Measurements from ENCODE around the gene LRTM2.

Gene LRTM2

DNA sequence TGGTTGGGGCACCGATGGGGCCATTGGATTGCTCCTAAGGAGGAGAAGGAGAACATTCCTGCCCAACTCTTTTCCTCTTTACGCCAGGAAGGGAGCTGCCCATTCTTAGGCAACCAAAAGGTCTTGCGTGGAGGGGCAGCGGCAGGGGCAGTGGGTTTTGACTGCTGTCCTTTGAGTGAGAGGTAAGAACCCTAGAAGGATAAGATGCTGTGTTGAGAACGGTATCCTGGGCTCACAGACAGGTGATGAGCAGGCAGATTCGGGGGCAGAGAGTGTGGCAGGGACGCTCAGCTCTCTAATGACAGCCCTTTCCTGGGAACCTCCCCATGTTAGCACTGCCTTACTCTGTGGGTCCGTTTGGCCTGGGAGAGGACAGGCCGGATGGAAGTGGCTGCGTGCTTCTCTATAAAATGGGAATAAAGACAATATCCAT, 13.2 kb downstream of the LRTM2 start:
- no peak overlapping the region for H3K9ac ChIP-seq (ENCODE audit: low read length in 2 of 2)
- no peaks in the 10 kb centered on the region for H3K4me1 ChIP-seq (ENCODE audit: control insufficient read depth, insufficient read depth, low read length)
- no peak overlapping the region for H3K27ac ChIP-seq (ENCODE audit: low read length)
- no peaks in the 10 kb centered on the region for H3K36me3 ChIP-seq (ENCODE audit: control insufficient read depth in 2 of 2, insufficient read depth in 2 of 2, low read length in 2 of 2)
- H3K4me3 ChIP-seq (ENCODE audit: low read length in 2 of 2): no peak overlapping the region
- H3K9me3 ChIP-seq (ENCODE audit: control insufficient read depth in 2 of 2, low read length in 2 of 2): no peaks in the 10 kb centered on the region
- H3K27me3 ChIP-seq (ENCODE audit: control insufficient read depth in 1 of 2, insufficient read depth in 2 of 2, low read length in 2 of 2): peaks cover 8 to 14% of the 10 kb centered on the region in 2 donors

DNA sequence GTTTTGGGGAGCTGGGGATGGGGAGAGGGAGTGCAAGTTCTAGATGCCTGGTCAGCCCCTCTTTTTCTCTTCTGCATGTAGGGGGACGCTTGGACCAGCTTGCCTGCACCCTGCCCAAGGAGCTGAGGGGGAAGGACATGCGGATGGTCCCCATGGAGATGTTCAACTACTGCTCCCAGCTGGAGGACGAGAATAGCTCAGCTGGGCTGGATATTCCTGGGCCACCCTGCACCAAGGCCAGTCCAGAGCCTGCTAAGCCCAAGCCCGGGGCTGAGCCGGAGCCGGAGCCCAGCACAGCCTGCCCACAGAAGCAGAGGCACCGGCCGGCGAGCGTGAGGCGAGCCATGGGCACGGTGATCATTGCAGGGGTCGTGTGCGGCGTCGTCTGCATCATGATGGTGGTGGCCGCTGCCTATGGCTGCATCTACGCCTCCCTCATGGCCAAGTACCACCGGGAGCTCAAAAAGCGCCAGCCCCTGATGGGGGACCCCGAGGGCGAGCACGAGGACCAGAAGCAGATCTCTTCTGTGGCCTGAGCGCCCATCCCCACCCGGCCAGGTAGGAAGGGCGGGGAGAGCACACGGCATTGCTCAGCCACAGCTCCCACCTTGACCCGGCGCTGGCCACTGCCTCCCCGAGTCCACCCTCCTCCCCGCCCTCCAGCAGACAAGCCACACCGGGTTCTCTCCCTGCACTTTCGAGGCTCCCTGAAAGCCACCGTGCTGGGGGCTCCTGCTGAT, 14.0 kb downstream of the LRTM2 start:
- H3K27me3 ChIP-seq (ENCODE audit: control insufficient read depth in 1 of 2, insufficient read depth in 2 of 2, low read length in 2 of 2): peaks cover 8 to 14% of the 10 kb centered on the region in 2 donors
- no peak overlapping the region for H3K27ac ChIP-seq (ENCODE audit: low read length)
- no peaks in the 10 kb centered on the region for H3K9me3 ChIP-seq (ENCODE audit: control insufficient read depth in 2 of 2, low read length in 2 of 2)
- no peak overlapping the region for H3K4me3 ChIP-seq (ENCODE audit: low read length in 2 of 2)
- H3K36me3 ChIP-seq (ENCODE audit: control insufficient read depth in 2 of 2, insufficient read depth in 2 of 2, low read length in 2 of 2): no peaks in the 10 kb centered on the region
- no peak overlapping the region for H3K9ac ChIP-seq (ENCODE audit: low read length in 2 of 2)
- no peaks in the 10 kb centered on the region for H3K4me1 ChIP-seq (ENCODE audit: control insufficient read depth, insufficient read depth, low read length)

DNA sequence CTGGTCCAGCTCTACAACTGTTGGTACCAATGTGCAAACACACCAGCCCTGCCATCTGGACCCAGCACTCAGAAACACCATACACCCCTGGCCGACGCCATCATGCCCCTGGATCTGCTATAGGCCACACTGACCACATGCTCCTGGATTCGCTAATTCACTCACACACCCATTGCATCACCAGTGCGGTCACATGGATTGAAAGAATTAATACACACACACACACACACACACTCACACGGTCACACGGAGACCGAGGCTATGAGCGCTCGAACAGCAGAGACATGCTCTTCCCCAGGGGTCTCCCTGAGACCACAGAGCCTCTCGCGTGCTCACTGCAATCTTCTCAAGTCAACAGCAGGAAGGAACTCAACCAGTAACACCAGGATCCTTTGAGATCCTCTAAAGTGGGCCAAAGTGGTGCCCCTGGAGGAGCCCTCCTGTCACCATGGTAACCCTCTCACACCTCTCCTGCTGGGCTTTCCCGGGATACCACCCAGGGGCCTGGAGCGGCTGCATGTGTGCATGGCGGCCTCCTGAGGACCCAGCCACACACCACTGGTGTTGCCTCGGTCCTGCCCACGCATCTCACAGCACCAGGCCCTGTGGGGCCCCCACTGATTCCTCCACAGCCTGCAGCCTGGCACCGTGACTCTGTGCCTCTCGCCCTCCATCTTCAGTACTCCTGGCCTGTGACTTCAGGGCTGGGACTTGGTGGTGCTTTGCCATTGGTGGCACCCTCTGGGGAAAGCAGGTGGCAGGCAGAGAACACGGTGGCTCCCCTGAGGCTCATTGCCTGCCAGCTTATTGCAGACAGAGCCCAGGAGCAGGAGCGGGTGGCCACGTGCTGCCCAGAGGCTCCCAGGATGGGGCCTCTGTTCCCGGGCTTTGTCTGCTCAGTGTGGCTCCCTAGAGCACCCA, 15.1 kb downstream of the LRTM2 start:
- Histone ChIP-seq H3K27ac (ENCODE audit: low read length) (no peak overlapping the region), H3K9ac (ENCODE audit: low read length in 2 of 2) (no peak overlapping the region), H3K27me3 (ENCODE audit: control insufficient read depth in 1 of 2, insufficient read depth in 2 of 2, low read length in 2 of 2) (peaks cover 8 to 14% of the 10 kb centered on the region in 2 donors), H3K36me3 (ENCODE audit: control insufficient read depth in 2 of 2, insufficient read depth in 2 of 2, low read length in 2 of 2) (no peaks in the 10 kb centered on the region), H3K4me3 (ENCODE audit: low read length in 2 of 2) (no peak overlapping the region), H3K9me3 (ENCODE audit: control insufficient read depth in 2 of 2, low read length in 2 of 2) (no peaks in the 10 kb centered on the region), H3K4me1 (ENCODE audit: control insufficient read depth, insufficient read depth, low read length) (no peaks in the 10 kb centered on the region)

DNA sequence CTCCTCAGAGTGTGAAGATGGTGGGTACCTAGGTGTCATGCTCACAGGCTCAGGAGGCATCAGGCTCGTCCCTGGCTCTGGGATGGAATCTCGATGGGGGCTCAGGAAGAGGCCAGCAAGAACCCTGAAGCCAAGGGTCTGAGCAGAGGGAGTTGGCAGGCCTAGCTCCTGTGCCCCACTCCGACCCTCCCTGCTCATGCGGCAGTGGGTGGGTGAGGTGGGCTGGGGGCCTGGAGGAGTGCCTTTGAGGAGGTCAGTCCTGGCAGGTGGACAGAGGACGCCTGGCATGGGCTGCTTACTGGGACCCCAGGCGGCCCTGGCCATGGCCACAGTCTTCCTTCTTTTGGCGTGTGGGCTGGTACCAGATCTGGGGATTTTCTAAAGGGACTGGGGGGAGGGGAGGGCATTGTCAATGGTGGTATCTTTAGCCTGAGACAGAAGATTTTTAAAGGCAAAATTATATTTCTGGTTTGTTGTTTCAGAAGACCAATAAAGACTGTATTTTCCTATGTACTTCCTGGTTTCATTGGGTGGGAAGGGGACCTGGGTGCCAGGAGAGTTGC, 16.0 kb downstream of the LRTM2 start:
- no peak overlapping the region for H3K4me3 ChIP-seq (ENCODE audit: low read length in 2 of 2)
- no peaks in the 10 kb centered on the region for H3K9me3 ChIP-seq (ENCODE audit: control insufficient read depth in 2 of 2, low read length in 2 of 2)
- H3K4me1 ChIP-seq (ENCODE audit: control insufficient read depth, insufficient read depth, low read length): no peaks in the 10 kb centered on the region
- H3K27me3 ChIP-seq (ENCODE audit: control insufficient read depth in 1 of 2, insufficient read depth in 2 of 2, low read length in 2 of 2): peaks cover 7 to 8% of the 10 kb centered on the region in 2 donors
- H3K27ac ChIP-seq (ENCODE audit: low read length): no peak overlapping the region
- no peaks in the 10 kb centered on the region for H3K36me3 ChIP-seq (ENCODE audit: control insufficient read depth in 2 of 2, insufficient read depth in 2 of 2, low read length in 2 of 2)
- no peak overlapping the region for H3K9ac ChIP-seq (ENCODE audit: low read length in 2 of 2)

DNA sequence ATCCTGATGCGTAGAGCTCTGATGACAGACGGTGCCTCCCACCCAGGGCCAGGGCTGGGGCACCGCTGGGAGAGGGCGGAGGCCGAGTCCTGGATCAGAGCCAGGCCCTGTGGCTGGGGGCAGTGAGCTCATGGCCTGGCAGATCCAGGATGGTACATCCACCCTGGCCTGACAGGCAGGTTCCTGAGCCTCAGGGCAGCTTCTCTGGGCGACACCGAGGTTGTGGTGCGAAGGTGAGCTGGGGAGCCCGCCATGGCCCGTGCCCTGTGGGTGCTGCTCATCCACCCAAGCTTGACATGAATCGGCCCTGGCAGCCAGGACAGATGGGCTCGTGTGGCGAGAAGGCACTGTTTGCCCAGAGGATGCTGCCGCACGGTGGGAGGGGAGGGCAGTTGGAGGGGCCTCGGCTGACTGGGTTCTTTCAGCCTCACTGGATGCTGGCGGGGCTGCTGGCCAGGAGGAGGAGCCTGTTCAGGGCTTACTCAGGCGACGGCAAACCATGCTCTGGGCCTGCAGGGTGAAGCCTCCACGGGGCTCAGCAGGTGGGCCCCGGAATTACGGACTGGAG, 16.6 kb downstream of the LRTM2 start:
- H3K27me3 ChIP-seq (ENCODE audit: control insufficient read depth in 1 of 2, insufficient read depth in 2 of 2, low read length in 2 of 2): peaks cover 5 to 7% of the 10 kb centered on the region in 2 donors
- no peaks in the 10 kb centered on the region for H3K36me3 ChIP-seq (ENCODE audit: control insufficient read depth in 2 of 2, insufficient read depth in 2 of 2, low read length in 2 of 2)
- no peaks in the 10 kb centered on the region for H3K9me3 ChIP-seq (ENCODE audit: control insufficient read depth in 2 of 2, low read length in 2 of 2)
- no peak overlapping the region for H3K4me3 ChIP-seq (ENCODE audit: low read length in 2 of 2)
- no peaks in the 10 kb centered on the region for H3K4me1 ChIP-seq (ENCODE audit: control insufficient read depth, insufficient read depth, low read length)
- H3K9ac ChIP-seq (ENCODE audit: low read length in 2 of 2): no peak overlapping the region
- H3K27ac ChIP-seq (ENCODE audit: low read length): no peak overlapping the region

DNA sequence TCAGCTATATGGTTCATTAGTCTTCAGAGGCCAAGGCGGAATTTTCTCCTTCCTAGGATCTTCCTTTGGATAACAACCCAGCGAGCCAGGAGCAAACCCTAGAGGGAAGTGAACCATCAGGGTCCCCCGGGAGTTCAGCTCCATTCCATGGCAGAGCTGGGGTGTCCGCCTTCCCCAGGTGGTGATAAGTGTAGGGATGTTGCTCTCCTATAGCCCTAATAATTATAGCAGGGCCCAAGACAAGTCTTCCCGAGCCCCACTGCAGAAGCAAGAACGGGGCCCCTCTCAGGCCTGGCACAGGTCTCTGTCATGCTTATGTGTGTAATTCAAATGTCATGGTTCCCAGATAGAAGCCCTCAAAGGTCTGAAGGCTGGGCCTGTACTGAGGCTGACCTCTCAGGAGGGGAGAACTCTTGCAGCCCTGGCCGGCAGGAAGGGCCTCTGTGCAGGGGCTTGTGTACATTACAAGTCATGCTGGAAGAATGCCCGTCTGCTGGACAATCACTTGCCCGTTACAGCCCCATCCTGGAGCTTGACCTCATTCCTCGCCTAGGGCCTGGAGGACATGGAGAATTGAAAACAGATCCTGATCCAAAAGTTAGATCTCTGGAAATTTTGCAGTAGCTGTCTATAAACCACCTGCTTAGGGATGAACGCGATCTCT, 17.3 kb downstream of the LRTM2 start:
- H3K27ac ChIP-seq (ENCODE audit: low read length): no peak overlapping the region
- H3K9me3 ChIP-seq (ENCODE audit: control insufficient read depth in 2 of 2, low read length in 2 of 2): no peaks in the 10 kb centered on the region
- no peak overlapping the region for H3K9ac ChIP-seq (ENCODE audit: low read length in 2 of 2)
- H3K27me3 ChIP-seq (ENCODE audit: control insufficient read depth in 1 of 2, insufficient read depth in 2 of 2, low read length in 2 of 2): peaks cover 5 to 9% of the 10 kb centered on the region in 2 donors
- no peak overlapping the region for H3K4me3 ChIP-seq (ENCODE audit: low read length in 2 of 2)
- no peaks in the 10 kb centered on the region for H3K4me1 ChIP-seq (ENCODE audit: control insufficient read depth, insufficient read depth, low read length)
- H3K36me3 ChIP-seq (ENCODE audit: control insufficient read depth in 2 of 2, insufficient read depth in 2 of 2, low read length in 2 of 2): no peaks in the 10 kb centered on the region

DNA sequence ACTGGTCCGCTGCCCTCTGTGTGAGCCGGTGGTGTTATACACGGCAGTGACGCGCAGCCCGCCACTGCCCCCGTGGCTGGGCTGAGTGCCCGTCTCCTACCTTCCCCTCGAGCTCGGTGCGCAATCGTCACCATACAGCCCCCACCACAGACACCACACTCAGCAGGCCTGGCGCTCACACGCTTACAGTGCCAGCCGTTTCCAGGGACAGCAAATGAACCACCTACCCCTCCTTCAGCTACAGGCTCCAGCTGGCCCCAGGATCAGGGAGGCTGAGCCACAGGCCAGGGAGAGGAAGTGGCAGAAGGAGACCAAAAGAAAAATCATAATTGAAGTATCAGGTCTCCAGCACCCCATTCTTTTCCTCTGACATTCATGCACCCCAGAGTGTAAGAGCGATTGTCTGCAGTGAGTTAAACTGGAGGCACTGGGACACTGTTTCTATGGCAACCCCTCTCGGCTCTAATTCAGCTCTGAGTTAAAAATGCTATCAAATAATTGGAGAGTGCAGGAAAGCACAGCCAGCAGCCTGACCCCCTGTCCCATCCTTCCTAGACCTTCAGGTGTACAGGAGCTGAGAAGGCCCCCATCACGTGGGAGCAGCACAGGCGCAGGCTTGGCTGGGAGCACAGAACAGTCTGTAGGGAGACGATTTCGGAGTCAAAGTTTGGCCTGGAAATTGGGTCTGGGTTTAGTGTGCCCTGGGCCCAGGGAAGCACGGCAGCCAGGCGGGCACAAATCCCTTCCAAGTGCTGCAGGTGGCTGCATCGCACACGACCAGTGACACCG, 18.0 kb downstream of the LRTM2 start:
- H3K4me1 ChIP-seq (ENCODE audit: control insufficient read depth, insufficient read depth, low read length): no peaks in the 10 kb centered on the region
- peaks cover 0 to 6% of the 10 kb centered on the region in 2 donors for H3K27me3 ChIP-seq (ENCODE audit: control insufficient read depth in 1 of 2, insufficient read depth in 2 of 2, low read length in 2 of 2)
- H3K4me3 ChIP-seq (ENCODE audit: low read length in 2 of 2): no peak overlapping the region
- no peaks in the 10 kb centered on the region for H3K9me3 ChIP-seq (ENCODE audit: control insufficient read depth in 2 of 2, low read length in 2 of 2)
- no peak overlapping the region for H3K27ac ChIP-seq (ENCODE audit: low read length)
- H3K9ac ChIP-seq (ENCODE audit: low read length in 2 of 2): no peak overlapping the region
- no peaks in the 10 kb centered on the region for H3K36me3 ChIP-seq (ENCODE audit: control insufficient read depth in 2 of 2, insufficient read depth in 2 of 2, low read length in 2 of 2)

DNA sequence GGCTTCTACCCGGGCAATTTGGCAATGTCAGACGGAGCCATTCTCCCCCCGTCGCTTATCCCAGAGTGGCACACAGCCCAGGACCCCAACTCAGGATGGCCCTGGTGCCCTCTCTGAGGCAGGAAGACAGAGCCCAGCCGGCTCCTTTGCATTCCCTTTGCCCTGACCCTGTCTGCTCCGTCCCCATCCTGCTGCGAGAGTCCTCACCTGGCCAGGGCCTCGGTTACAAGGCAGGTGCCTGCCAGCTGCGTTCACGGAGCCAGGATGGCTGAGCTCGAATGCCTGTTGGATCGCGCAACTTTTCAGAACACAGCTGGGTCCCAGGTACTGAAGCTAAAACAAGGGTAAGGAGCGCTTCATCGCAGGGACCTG, 18.6 kb downstream of the LRTM2 start:
- Histone ChIP-seq H3K36me3 (ENCODE audit: control insufficient read depth in 2 of 2, insufficient read depth in 2 of 2, low read length in 2 of 2) (no peaks in the 10 kb centered on the region), H3K4me3 (ENCODE audit: low read length in 2 of 2) (no peak overlapping the region), H3K27me3 (ENCODE audit: control insufficient read depth in 1 of 2, insufficient read depth in 2 of 2, low read length in 2 of 2) (peaks cover 0 to 3% of the 10 kb centered on the region in 2 donors), H3K9ac (ENCODE audit: low read length in 2 of 2) (no peak overlapping the region), H3K9me3 (ENCODE audit: control insufficient read depth in 2 of 2, low read length in 2 of 2) (no peaks in the 10 kb centered on the region), H3K27ac (ENCODE audit: low read length) (no peak overlapping the region), H3K4me1 (ENCODE audit: control insufficient read depth, insufficient read depth, low read length) (no peaks in the 10 kb centered on the region)

DNA sequence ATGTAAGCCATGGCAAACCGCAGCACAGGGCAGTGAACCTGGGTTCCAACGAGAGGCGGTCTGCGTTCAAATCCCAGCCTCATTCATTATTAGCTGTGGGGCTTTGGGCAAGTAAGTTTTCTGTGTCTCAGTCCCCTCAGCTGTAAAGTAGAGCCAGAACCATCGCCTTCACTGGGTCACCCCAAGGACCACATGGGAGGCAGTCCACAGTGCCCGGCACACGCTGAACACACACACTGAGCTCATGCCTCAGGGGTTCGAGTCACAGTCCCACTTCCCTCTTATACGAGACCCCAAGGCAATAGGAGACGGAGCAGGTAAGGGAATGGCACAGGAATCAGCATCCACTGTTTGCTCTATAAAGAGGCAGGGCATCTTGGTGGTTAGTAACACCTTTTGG, 19.1 kb downstream of the LRTM2 start:
- Histone ChIP-seq H3K36me3 (ENCODE audit: control insufficient read depth in 2 of 2, insufficient read depth in 2 of 2, low read length in 2 of 2) (no peaks in the 10 kb centered on the region), H3K4me1 (ENCODE audit: control insufficient read depth, insufficient read depth, low read length) (no peaks in the 10 kb centered on the region), H3K27me3 (ENCODE audit: control insufficient read depth in 1 of 2, insufficient read depth in 2 of 2, low read length in 2 of 2) (peaks cover 0 to 3% of the 10 kb centered on the region in 2 donors), H3K4me3 (ENCODE audit: low read length in 2 of 2) (no peak overlapping the region), H3K9me3 (ENCODE audit: control insufficient read depth in 2 of 2, low read length in 2 of 2) (no peaks in the 10 kb centered on the region), H3K27ac (ENCODE audit: low read length) (no peak overlapping the region), H3K9ac (ENCODE audit: low read length in 2 of 2) (no peak overlapping the region)

Measured in stomach smooth muscle (tissue), 2 donors.